ENCODE measurements around the gene KRT80. TPM values are rescaled to one million over a fixed set of nuclear protein-coding genes. Genes with fewer than 3 reads are reported as not detected.

Gene KRT80
- total and polyA plus RNA-seq, 2 experiments from 2014 or later = not detected

DNA sequence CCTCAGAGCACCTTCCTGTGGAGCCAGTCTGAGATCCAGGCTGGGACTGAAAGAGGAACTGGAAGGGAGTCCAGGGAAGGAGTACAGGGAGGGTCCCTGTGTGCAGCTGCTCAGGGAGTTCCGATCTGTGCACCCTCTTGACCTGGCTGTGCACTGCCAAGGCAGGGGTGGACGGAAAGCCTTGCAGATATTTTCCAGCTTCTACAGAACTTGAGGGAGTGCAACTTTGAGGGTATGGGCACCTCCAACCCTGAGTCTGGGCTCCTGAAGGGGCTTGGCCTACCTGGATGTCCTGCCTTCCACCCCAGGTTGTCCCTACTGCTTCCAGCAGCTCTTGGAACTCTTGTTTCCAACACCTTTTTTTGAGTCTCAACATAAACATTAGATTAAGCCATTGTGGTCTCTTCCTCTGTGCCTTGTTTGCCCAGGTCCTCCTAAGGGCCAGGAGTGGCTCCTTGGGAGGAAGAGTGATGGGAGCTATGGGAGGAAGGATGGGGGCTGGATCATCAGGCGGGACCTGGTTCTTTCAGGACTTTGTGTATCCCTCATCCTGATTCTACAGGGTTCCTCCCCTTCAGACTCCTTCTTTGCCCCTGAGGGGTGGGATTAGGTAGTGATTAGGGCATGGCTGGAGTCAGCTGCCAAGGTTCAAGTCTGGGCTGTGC lies 44.7 kb upstream of the KRT80 start:
- H3K36me3 ChIP-seq (ENCODE audit: insufficient read depth) = no peaks in the 10 kb centered on the region
- DNase-seq (ENCODE audit: low spot score) = no peak
- Mint-ChIP-seq H3K4me3 (no peak overlapping the region), H3K9me3 (no peaks in the 10 kb centered on the region), H3K4me1 (peaks cover 49% of the 10 kb centered on the region), H3K27ac (no peak overlapping the region), H3K27me3 (ENCODE audit: insufficient read depth, low read depth, poor library complexity) (peaks cover 38% of the 10 kb centered on the region), H3K36me3 (ENCODE audit: low read depth) (peaks cover 5% of the 10 kb centered on the region)
- no peak overlapping the region for H3K4me3 ChIP-seq
- 0 out of 2 replicates have a peak overlapping the region, but pooled peaks have one; percentile 69 for H3K4me2 ChIP-seq
- no peak for ATAC-seq
- TF ChIP-seq ZNF462 (CRISPR knock-in tag; IDR thresholded peaks at IDR 0.05) (no peak), EZH2 (IDR thresholded peaks at IDR 0.05; ENCODE audit: low read depth, unreplicated experiment) (no peak), POLR2AphosphoS5 (IDR thresholded peaks at IDR 0.05; ENCODE audit: low read depth) (no peak), JUNB (IDR thresholded peaks at IDR 0.05; ENCODE audit: unreplicated experiment) (no peak), CREB1 (CRISPR knock-in tag; IDR thresholded peaks at IDR 0.05; ENCODE audit: low read depth) (no peak), STAT1 (IDR thresholded peaks at IDR 0.05; ENCODE audit: unreplicated experiment) (no peak), ZNF114 (CRISPR knock-in tag; IDR thresholded peaks at IDR 0.05) (no peak), NANOG (IDR thresholded peaks at IDR 0.05; ENCODE audit: borderline replicate concordance) (no peak)
- TF ChIP-seq, protein P1, sequence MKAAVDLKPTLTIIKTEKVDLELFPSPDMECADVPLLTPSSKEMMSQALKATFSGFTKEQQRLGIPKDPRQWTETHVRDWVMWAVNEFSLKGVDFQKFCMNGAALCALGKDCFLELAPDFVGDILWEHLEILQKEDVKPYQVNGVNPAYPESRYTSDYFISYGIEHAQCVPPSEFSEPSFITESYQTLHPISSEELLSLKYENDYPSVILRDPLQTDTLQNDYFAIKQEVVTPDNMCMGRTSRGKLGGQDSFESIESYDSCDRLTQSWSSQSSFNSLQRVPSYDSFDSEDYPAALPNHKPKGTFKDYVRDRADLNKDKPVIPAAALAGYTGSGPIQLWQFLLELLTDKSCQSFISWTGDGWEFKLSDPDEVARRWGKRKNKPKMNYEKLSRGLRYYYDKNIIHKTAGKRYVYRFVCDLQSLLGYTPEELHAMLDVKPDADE (IDR thresholded peaks at IDR 0.05) = no peak
- TF ChIP-seq, protein P2, sequence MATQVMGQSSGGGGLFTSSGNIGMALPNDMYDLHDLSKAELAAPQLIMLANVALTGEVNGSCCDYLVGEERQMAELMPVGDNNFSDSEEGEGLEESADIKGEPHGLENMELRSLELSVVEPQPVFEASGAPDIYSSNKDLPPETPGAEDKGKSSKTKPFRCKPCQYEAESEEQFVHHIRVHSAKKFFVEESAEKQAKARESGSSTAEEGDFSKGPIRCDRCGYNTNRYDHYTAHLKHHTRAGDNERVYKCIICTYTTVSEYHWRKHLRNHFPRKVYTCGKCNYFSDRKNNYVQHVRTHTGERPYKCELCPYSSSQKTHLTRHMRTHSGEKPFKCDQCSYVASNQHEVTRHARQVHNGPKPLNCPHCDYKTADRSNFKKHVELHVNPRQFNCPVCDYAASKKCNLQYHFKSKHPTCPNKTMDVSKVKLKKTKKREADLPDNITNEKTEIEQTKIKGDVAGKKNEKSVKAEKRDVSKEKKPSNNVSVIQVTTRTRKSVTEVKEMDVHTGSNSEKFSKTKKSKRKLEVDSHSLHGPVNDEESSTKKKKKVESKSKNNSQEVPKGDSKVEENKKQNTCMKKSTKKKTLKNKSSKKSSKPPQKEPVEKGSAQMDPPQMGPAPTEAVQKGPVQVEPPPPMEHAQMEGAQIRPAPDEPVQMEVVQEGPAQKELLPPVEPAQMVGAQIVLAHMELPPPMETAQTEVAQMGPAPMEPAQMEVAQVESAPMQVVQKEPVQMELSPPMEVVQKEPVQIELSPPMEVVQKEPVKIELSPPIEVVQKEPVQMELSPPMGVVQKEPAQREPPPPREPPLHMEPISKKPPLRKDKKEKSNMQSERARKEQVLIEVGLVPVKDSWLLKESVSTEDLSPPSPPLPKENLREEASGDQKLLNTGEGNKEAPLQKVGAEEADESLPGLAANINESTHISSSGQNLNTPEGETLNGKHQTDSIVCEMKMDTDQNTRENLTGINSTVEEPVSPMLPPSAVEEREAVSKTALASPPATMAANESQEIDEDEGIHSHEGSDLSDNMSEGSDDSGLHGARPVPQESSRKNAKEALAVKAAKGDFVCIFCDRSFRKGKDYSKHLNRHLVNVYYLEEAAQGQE (IDR thresholded peaks at IDR 0.05; ENCODE audit: unreplicated experiment) = no peak
- TF ChIP-seq, protein P3, sequence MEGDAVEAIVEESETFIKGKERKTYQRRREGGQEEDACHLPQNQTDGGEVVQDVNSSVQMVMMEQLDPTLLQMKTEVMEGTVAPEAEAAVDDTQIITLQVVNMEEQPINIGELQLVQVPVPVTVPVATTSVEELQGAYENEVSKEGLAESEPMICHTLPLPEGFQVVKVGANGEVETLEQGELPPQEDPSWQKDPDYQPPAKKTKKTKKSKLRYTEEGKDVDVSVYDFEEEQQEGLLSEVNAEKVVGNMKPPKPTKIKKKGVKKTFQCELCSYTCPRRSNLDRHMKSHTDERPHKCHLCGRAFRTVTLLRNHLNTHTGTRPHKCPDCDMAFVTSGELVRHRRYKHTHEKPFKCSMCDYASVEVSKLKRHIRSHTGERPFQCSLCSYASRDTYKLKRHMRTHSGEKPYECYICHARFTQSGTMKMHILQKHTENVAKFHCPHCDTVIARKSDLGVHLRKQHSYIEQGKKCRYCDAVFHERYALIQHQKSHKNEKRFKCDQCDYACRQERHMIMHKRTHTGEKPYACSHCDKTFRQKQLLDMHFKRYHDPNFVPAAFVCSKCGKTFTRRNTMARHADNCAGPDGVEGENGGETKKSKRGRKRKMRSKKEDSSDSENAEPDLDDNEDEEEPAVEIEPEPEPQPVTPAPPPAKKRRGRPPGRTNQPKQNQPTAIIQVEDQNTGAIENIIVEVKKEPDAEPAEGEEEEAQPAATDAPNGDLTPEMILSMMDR (conservative IDR thresholded peaks at IDR 0.05; ENCODE audit: low read depth in 2 of 2) = no peak
- H4K20me1 ChIP-seq (replicated peaks; ENCODE audit: insufficient read depth) = no peaks in the 10 kb centered on the region
- no peaks in the 10 kb centered on the region for H3F3A ChIP-seq (replicated peaks; ENCODE audit: low read depth)
- H3K9me2 ChIP-seq (ENCODE audit: insufficient read depth) = 0 out of 2 replicates have a peak, but pooled peaks cover 5% of the 10 kb centered on the region
- H2AFZ ChIP-seq = no peak overlapping the region
- peaks cover 31% of the 10 kb centered on the region for H3K27me3 ChIP-seq (ENCODE audit: insufficient read depth)
- H3K4me1 ChIP-seq (ENCODE audit: insufficient read depth) = peaks cover 33% of the 10 kb centered on the region
- H3K27ac ChIP-seq (ENCODE audit: low read depth) = no peak overlapping the region
- H3K79me2 ChIP-seq (replicated peaks; ENCODE audit: insufficient read depth) = no peaks in the 10 kb centered on the region

Measured in GM23338 (cell line).